HG03442 (cell line): ENCODE data around the gene SCT.

Experiments used
- ATAC-seq: cut with Tn5 transposase; IDR thresholded peaks from one replicate; pipeline ENCODE4 v1.9.1; 2021; ENCODE audit warnings: mild to moderate bottlenecking, moderate library complexity; ENCODE audit not compliant: unreplicated experiment

Gene SCT

DNA sequence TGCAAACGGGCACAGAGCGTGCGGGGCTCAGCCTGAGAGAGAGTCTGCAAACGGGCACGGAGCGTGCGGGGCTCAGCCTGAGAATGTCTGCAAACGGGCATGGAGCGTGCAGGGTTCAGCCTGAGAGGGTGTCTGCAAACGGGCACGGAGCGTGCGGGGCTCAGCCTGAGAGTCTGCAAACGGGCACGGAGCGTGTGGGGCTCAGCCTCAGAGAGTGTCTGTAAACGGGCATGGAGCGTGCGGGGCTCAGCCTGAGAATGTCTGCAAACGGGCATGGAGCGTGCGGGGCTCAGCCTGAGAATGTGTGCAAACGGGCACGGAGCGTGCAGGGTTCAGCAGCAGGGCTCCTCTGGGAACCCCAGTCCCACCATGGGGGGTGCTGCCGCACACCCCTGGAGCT lies 37.2 kb downstream of the SCT start:
- ATAC-seq: no peak

- no peak for ATAC-seq
Measured at GRCh38 chr11:587978-588380, 39.0 kb downstream of the SCT start.

- no peak for ATAC-seq
Measured at GRCh38 chr11:587546-587945, 39.4 kb downstream of the SCT start.

DNA sequence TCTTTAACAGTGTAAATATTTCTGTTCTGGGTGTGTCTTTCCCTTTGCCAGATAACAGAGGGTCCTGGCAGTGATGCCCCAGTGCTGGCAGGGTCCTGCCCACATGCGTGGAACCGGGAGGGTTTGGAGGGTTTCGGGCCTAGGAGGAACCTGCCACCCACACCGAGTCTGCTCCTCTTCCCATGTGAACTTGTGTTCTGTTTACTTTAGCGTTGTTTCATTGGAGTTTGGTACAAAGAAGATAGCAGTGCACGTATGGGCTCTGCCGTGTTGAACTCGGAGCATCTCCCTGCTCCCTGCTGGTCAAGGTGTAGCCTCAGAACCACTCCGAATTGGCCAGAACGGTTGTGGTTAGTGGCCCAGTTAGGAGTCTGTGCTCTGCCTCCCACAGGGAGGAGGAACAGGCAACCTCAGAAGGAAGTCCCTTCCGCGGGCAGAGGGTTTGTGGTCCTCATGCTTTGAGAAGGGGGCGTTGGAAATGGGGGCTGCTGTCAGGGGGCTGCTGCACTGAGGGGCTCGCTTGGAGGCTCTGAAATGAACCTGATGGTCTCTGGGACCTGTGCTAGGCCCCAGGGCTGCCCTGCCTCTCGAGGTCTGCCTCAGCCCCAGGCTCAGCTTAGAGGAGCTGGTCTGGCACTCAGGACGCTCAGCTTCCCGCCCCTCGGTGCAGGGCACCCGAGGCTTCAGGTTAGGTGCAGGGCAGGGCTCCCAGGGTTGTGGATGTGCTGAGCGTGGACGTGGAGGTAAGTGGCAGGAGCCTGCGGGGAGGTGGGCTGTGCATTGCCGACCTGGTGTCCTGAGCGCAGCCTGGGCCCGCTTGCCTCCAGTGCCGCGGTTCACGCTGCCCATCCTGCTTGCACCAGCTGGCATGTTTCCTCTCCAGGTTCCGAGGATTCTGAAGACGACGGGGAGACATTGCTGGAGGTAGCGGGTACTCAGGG lies 40.3 kb downstream of the SCT start:
- ATAC-seq: no peak

DNA sequence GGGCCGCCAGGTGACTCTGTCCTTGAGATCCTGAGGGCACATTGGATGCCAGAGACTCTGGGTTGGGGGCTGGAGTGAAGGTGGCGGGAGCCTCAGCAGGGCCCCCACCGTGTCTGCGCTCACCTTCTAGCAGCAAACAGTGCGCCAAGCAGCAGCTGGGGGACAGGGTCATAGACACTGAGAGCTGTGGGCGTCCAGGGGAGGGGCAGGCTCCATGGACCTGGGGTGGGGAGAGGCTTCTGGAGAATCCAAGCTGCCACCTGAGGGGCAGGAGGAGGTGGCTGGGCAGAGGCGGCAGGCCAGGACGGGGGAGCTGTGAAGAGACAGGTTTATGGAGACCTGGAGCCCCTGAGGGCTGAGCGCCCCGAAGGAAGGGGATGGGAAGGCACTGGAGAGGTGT lies 42.7 kb downstream of the SCT start:
- no peak for ATAC-seq

DNA sequence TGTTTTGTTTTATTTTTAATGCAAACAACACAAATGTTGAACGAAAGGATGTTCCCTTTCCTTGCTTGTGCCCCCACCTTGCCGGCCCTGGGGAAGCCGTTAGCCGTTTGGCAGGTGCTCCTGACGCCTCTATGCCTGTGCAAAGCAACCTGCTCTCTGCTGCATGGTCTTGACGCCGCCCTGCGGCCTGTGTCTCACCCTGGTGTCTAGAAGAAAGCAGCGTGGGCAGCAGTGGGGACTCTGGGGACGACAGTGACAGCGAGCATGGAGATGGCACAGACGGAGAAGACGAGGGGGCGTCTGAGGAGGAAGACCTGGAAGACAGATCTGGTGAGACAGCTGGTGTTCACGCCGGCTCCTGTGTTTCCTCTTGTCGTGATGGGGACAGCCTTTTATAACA lies 45.2 kb downstream of the SCT start:
- ATAC-seq: no peak

DNA sequence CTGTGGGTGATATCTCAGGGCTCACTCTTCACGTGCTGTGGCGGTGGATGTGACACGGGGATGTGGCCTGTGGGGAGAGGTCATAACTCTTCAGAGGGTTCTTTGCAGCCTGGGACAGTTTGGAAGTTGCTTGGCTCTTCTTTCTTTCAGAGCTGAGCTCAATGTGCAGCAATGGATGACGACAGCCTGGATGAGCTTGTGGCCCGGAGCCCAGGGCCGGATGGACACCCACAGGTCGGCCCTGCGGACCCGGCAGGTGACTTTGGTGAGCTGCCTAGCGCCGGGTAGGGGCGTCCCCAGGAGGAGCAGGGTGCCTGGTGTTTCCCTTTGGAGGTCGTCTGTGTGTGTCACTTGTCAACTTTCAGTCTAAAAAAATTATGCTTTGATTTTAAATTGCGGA lies 45.6 kb downstream of the SCT start:
- no peak for ATAC-seq

DNA sequence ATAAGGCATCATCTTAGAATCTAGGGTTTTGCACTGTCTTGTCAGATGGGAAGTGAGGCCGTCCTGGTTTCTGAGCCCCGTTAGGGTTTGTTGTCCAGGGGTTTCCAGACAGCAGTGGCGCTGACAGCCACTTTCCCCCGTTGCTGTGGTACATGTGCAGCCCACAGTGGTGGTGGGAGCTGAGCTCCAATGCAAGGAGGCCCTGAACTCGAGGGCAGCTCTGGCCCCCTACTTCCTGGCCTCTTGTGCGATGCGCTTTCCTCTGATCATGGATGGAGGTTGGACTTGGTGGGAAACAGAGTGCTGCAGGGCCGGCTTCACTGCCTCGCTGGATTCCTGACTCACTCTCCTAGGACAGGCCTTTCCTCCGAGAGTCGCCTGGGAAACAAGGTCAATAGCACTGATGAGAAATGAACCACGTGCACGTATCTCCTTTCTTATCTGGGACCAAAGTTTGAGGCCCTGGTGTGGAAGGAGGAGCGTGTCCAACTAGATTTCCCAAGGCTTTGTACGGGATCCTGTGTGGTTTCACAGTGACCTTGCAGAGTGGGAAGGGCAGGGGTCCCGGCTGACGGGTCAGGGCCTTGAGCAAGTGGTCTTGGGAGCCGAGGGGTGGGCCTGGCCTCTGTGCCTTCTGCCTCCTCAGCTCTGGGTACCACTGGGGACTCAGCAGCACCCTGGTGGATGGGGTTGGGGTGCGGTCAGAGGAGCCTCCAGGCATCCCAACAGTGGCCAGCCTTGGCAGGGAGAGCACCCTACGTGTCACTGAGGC lies 47.0 kb downstream of the SCT start:
- no peak for ATAC-seq

DNA sequence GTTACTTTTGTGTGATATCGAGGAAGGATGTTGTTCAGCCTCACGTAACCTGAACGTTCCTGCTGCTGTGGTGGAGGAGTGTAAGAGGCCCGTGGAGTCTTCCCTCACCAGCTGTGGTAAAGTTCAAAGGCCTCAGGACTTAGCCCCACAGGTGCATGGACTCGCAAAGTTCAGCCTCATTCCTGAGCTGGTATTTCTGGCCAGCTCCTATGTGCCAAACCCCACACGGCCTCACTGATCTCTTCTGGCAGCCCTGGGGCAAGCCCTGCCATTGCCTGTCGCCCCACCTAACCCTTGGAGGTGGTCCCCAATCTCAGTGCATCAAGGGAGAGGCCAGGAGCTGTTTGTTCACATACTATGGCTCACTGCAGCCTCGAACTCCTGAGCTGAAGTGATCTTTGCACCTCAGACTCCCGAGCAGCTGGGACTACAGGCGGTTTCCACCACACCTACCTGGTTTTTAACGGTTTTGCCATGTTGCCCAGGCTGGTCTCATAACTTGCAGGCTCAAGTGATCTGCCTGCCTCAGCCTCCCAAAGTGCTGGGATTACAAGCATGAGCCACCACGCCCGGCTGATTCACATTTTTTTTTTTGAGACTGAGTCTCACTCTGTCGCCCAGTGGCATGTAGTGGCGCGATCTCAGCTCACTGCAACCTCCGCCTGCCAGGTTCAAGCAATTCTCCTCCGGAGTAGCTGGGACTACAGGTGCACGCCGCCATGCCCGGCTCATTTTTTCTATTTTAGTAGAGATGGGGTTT lies 48.5 kb downstream of the SCT start:
- no peak for ATAC-seq

DNA sequence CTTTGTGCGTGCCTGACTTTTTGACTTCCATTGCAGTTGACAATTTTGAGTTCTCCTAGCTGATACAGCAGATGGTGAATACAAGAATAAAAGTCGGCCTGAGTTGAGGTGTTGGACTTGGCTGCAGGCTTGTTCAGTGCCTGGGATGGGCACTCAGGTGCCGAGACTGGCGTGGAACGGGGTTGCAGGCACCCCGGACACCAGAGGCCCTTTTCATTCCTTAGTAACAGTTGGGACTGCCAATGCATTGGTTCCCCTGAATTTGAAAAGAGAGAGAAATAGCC lies 49.4 kb downstream of the SCT start:
- no peak for ATAC-seq

- ATAC-seq: no peak
Measured at GRCh38 chr11:576811-577610, 50.0 kb downstream of the SCT start.
